ENCODE results near the gene C16orf92. TPM values are rescaled to one million over a fixed set of nuclear protein-coding genes. Genes with fewer than 3 reads are reported as not detected.
"Not testable (repeated sequence)": the region's sequence is repeated elsewhere in the genome, so short reads cannot be mapped to it uniquely, and the experiment has no call there.

Gene C16orf92
- total RNA-seq, 1 experiment from 2014 or later, result not detected

DNA sequence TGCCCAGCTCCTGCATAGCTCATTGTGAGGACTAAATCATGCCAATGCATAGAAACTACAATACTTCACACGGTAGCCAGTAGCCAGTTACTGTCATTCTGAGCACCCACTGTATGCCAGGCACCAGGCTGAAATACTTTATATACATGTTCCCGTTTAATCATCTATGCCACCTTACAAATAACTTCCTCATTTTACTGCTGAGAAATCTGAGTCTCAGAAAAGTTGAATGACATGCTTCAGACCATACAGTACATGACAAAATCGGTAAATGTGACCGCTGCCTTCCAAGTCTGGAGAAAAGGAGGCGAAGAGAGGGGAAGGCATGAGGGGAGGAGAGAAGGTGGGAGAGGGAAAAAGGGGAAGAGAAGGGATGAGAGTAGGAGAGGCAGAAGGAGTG lies 17.2 kb downstream of the C16orf92 start (continued):
- TF ChIP-seq, protein P1, sequence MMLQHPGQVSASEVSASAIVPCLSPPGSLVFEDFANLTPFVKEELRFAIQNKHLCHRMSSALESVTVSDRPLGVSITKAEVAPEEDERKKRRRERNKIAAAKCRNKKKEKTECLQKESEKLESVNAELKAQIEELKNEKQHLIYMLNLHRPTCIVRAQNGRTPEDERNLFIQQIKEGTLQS (IDR thresholded peaks at IDR 0.05), result no peak

DNA sequence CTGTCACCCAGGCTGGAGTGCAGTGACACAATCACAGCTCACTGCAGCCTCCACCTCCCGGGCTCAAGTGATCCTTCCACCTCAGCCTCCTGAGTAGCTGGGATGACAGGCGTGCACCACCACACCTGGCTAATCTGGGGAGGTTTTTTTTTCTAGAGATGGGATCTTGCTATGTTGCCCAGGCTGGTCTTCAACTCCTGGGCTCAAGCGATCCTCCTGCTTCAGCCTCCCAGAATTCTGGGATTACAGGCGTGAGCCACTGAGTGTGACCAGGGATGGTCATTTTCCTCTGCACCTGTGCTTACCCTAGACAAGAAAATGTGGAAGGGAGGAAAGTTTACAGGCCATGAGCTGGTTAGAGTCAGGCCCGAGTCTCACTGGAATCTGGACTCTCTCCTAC lies 17.7 kb downstream of the C16orf92 start:
- H3K9me3 ChIP-seq (ENCODE audit: control insufficient read depth in 1 of 2, insufficient read depth in 1 of 2, low read depth in 1 of 2, low read length in 2 of 2); H3K4me3 ChIP-seq (replicated peaks in 1 of 2; ENCODE audit: low read depth in 1 of 2, low read length in 2 of 2); intact Hi-C loops (cut with micrococcal nuclease); H3K79me2 ChIP-seq (ENCODE audit: insufficient read depth, low read length); H3K9ac ChIP-seq (ENCODE audit: low read length); DNase-seq (ENCODE audit: low read depth, low spot score); H2AFZ ChIP-seq (ENCODE audit: low read depth, low read length, poor library complexity, severe bottlenecking); H3K36me3 ChIP-seq (ENCODE audit: control insufficient read depth in 1 of 2, insufficient read depth in 2 of 2, low read length in 2 of 2); H3K27ac ChIP-seq (ENCODE audit: low read depth, low read length); H4K20me1 ChIP-seq (ENCODE audit: insufficient read depth); H3K27me3 ChIP-seq (ENCODE audit: insufficient read depth, low read length); H3K4me1 ChIP-seq (ENCODE audit: control insufficient read depth in 1 of 2, insufficient read depth in 2 of 2, low read length in 2 of 2); ATAC-seq; RAD21 ChIA-PET (ENCODE audit: low non-redundant PET in 1 of 2, low total read pairs in 2 of 2, uncharacterized antibody in 2 of 2, unreplicated experiment in 2 of 2); H3K4me2 ChIP-seq (ENCODE audit: low read length); POLR2A ChIA-PET; H3K9me2 ChIP-seq (ENCODE audit: insufficient read depth); BruUV-seq (replicated peaks): not testable (repeated sequence)
- CTCF ChIA-PET, result interaction anchor here (0.8 to 2.7 kb wide), 3 partner anchors 9 to 52 kb away, joined by 3 to 13 read pairs (median 3); no protein-coding TSS in a partner anchor

DNA sequence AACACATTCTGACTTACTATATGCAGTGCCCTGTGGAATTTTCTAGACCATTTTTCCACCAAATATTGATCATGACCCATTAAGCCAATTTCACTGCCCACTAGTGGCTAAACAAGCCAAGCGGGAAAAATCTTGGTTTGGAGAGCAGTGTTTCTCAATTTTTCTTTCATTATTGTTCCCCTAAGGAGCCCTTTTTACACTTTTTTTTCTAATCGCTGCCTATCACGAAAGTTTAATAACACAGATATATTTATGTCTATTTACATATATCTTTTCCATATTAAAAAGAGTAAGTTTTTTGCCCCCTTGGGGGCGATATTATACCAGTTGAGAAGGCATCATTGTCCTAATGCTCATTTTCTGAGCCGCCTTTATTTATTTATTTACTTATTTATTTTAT lies 18.8 kb downstream of the C16orf92 start:
- BruUV-seq (replicated peaks), result no TSS peak
- H3K9me3 ChIP-seq (ENCODE audit: control insufficient read depth in 1 of 2, insufficient read depth in 1 of 2, low read depth in 1 of 2, low read length in 2 of 2), result no peaks in the 10 kb centered on the region
- no peaks in the 10 kb centered on the region for H3K36me3 ChIP-seq (ENCODE audit: control insufficient read depth in 1 of 2, insufficient read depth in 2 of 2, low read length in 2 of 2)
- TF ChIP-seq ZFX (IDR thresholded peaks at IDR 0.05) (no peak), FOSL1 (IDR thresholded peaks at IDR 0.05; ENCODE audit: low read depth) (no peak), POLR2AphosphoS5 (IDR thresholded peaks at IDR 0.05; ENCODE audit: low read depth, low read length) (no peak), CBX3 (IDR thresholded peaks at IDR 0.05; ENCODE audit: low read depth) (no peak), ELF1 (IDR thresholded peaks at IDR 0.05; ENCODE audit: borderline replicate concordance, low read depth) (no peak), TCF7L2 (IDR thresholded peaks at IDR 0.05; ENCODE audit: borderline replicate concordance, extremely low read depth, insufficient read depth, insufficient read length) (no peak), SRF (IDR thresholded peaks at IDR 0.05; ENCODE audit: low read depth) (no peak), EGR1 (IDR thresholded peaks at IDR 0.05; ENCODE audit: low read depth) (no peak), RAD21 (IDR thresholded peaks at IDR 0.05; ENCODE audit: low read depth) (peak; percentile 67)
- TF ChIP-seq, protein P2, sequence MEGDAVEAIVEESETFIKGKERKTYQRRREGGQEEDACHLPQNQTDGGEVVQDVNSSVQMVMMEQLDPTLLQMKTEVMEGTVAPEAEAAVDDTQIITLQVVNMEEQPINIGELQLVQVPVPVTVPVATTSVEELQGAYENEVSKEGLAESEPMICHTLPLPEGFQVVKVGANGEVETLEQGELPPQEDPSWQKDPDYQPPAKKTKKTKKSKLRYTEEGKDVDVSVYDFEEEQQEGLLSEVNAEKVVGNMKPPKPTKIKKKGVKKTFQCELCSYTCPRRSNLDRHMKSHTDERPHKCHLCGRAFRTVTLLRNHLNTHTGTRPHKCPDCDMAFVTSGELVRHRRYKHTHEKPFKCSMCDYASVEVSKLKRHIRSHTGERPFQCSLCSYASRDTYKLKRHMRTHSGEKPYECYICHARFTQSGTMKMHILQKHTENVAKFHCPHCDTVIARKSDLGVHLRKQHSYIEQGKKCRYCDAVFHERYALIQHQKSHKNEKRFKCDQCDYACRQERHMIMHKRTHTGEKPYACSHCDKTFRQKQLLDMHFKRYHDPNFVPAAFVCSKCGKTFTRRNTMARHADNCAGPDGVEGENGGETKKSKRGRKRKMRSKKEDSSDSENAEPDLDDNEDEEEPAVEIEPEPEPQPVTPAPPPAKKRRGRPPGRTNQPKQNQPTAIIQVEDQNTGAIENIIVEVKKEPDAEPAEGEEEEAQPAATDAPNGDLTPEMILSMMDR (IDR thresholded peaks at IDR 0.05 in 2 of 3, conservative IDR thresholded peaks at IDR 0.05 in 1 of 3; ENCODE audit: borderline replicate concordance in 1 of 3, insufficient read depth in 1 of 3, low read depth in 2 of 3, low read length in 2 of 3), result peak; percentile 54 to 81 (median 58); a peak in 4 of 6 replicates
- H3K27me3 ChIP-seq (ENCODE audit: insufficient read depth, low read length), result no peaks in the 10 kb centered on the region
- no peaks in the 10 kb centered on the region for H3K9me2 ChIP-seq (ENCODE audit: insufficient read depth)
- peaks cover 5 to 13% of the 10 kb centered on the region in 2 experiments; a peak in 3 of 4 replicates for H3K4me1 ChIP-seq (ENCODE audit: control insufficient read depth in 1 of 2, insufficient read depth in 2 of 2, low read length in 2 of 2)
- H3K4me2 ChIP-seq (ENCODE audit: low read length), result no peak overlapping the region
- DNase-seq (ENCODE audit: low read depth, low spot score), result no peak
- no peak overlapping the region for H3K27ac ChIP-seq (ENCODE audit: low read depth, low read length)
- peak; percentile 60; the same call in 1 of the 2 replicates for ATAC-seq
- H3K79me2 ChIP-seq (ENCODE audit: insufficient read depth, low read length), result no peaks in the 10 kb centered on the region
- ChIA-PET RAD21 (ENCODE audit: low non-redundant PET in 1 of 2, low total read pairs in 2 of 2, uncharacterized antibody in 2 of 2, unreplicated experiment in 2 of 2) (no interaction called here), CTCF (interaction anchor here (0.9 to 2.7 kb wide), 3 partner anchors 10 to 51 kb away, joined by 3 to 13 read pairs (median 4); no protein-coding TSS in a partner anchor), POLR2A (no interaction called here)
- H3K4me3 ChIP-seq (replicated peaks in 1 of 2; ENCODE audit: low read depth in 1 of 2, low read length in 2 of 2), result no peak overlapping the region
- H4K20me1 ChIP-seq (ENCODE audit: insufficient read depth), result no peaks in the 10 kb centered on the region
- no peak overlapping the region for H3K9ac ChIP-seq (ENCODE audit: low read length)
- intact Hi-C loops (cut with micrococcal nuclease), result no loop called here
- H2AFZ ChIP-seq (ENCODE audit: low read depth, low read length, poor library complexity, severe bottlenecking), result no peak overlapping the region
